ENCODE data around the gene BCAP31.
"Not testable (repeated sequence)": the region's sequence is repeated elsewhere in the genome, so short reads cannot be mapped to it uniquely, and the experiment has no call there.

Gene BCAP31

GRCh38 chrX:153719238-153719637 is 4.9 kb downstream of the BCAP31 start:
- DNase-seq (ENCODE audit: insufficient read length) (no peak), FAIRE-seq (no peak)
- no peak for TF ChIP-seq POLR2A (IDR thresholded peaks at IDR 0.05; ENCODE audit: low read depth, low read length)
- no peak for TF ChIP-seq TAF1 (IDR thresholded peaks at IDR 0.05; ENCODE audit: borderline replicate concordance, low read depth, low read length)
- no peak for TF ChIP-seq POLR2AphosphoS5 (IDR thresholded peaks at IDR 0.05; ENCODE audit: low read depth, low read length)

GRCh38 chrX:153717445-153717844 is 6.7 kb downstream of the BCAP31 start:
- TF ChIP-seq POLR2AphosphoS5 (IDR thresholded peaks at IDR 0.05; ENCODE audit: low read depth, low read length) (no peak), POLR2A (IDR thresholded peaks at IDR 0.05; ENCODE audit: low read depth, low read length) (no peak), TAF1 (IDR thresholded peaks at IDR 0.05; ENCODE audit: borderline replicate concordance, low read depth, low read length) (no peak)
- no peak for DNase-seq (ENCODE audit: insufficient read length)
- FAIRE-seq = no peak

GRCh38 chrX:153714256-153714655 is 9.9 kb downstream of the BCAP31 start:
- no peak for TF ChIP-seq POLR2A (IDR thresholded peaks at IDR 0.05; ENCODE audit: low read depth, low read length)
- no peak for TF ChIP-seq POLR2AphosphoS5 (IDR thresholded peaks at IDR 0.05; ENCODE audit: low read depth, low read length)
- TF ChIP-seq TAF1 (IDR thresholded peaks at IDR 0.05; ENCODE audit: borderline replicate concordance, low read depth, low read length) = no peak
- DNase-seq (ENCODE audit: insufficient read length) = no peak
- FAIRE-seq = no peak

GRCh38 chrX:153709726-153710674 is 14.2 kb downstream of the BCAP31 start:
- DNase-seq (ENCODE audit: insufficient read length) (no peak), FAIRE-seq (no peak)
- no peak for TF ChIP-seq TAF1 (IDR thresholded peaks at IDR 0.05; ENCODE audit: borderline replicate concordance, low read depth, low read length)
- TF ChIP-seq POLR2A (IDR thresholded peaks at IDR 0.05; ENCODE audit: low read depth, low read length) = no peak
- TF ChIP-seq POLR2AphosphoS5 (IDR thresholded peaks at IDR 0.05; ENCODE audit: low read depth, low read length) = no peak

GRCh38 chrX:153708415-153708814 is 15.8 kb downstream of the BCAP31 start:
- no peak for TF ChIP-seq POLR2A (IDR thresholded peaks at IDR 0.05; ENCODE audit: low read depth, low read length)
- no peak for TF ChIP-seq POLR2AphosphoS5 (IDR thresholded peaks at IDR 0.05; ENCODE audit: low read depth, low read length)
- TF ChIP-seq TAF1 (IDR thresholded peaks at IDR 0.05; ENCODE audit: borderline replicate concordance, low read depth, low read length) = no peak
- FAIRE-seq (peak; percentile 76), DNase-seq (ENCODE audit: insufficient read length) (no peak)

GRCh38 chrX:153707406-153707805 is 16.8 kb downstream of the BCAP31 start:
- FAIRE-seq (no peak), DNase-seq (ENCODE audit: insufficient read length) (no peak)
- no peak for TF ChIP-seq POLR2A (IDR thresholded peaks at IDR 0.05; ENCODE audit: low read depth, low read length)
- TF ChIP-seq POLR2AphosphoS5 (IDR thresholded peaks at IDR 0.05; ENCODE audit: low read depth, low read length) = no peak
- no peak for TF ChIP-seq TAF1 (IDR thresholded peaks at IDR 0.05; ENCODE audit: borderline replicate concordance, low read depth, low read length)

- TF ChIP-seq POLR2A (IDR thresholded peaks at IDR 0.05; ENCODE audit: low read depth, low read length) = no peak
- no peak for TF ChIP-seq TAF1 (IDR thresholded peaks at IDR 0.05; ENCODE audit: borderline replicate concordance, low read depth, low read length)
- TF ChIP-seq POLR2AphosphoS5 (IDR thresholded peaks at IDR 0.05; ENCODE audit: low read depth, low read length) = no peak
- FAIRE-seq = no peak
- no peak for DNase-seq (ENCODE audit: insufficient read length)
Measured at GRCh38 chrX:153706799-153707198, 17.4 kb downstream of the BCAP31 start.

GRCh38 chrX:153705403-153706060 is 18.7 kb downstream of the BCAP31 start:
- FAIRE-seq; DNase-seq (ENCODE audit: insufficient read length): not testable (repeated sequence)

GRCh38 chrX:153704631-153705402 is 19.4 kb downstream of the BCAP31 start:
- not testable (repeated sequence) for FAIRE-seq

GRCh38 chrX:153704021-153704526 is 20.1 kb downstream of the BCAP31 start:
- no peak for TF ChIP-seq TAF1 (IDR thresholded peaks at IDR 0.05; ENCODE audit: borderline replicate concordance, low read depth, low read length)
- no peak for TF ChIP-seq POLR2AphosphoS5 (IDR thresholded peaks at IDR 0.05; ENCODE audit: low read depth, low read length)
- no peak for TF ChIP-seq POLR2A (IDR thresholded peaks at IDR 0.05; ENCODE audit: low read depth, low read length)
- FAIRE-seq = no peak
- DNase-seq (ENCODE audit: insufficient read length) = no peak

More at GRCh38 chrX:153704631-153705402, 19.4 kb downstream of the BCAP31 start:
- DNase-seq (ENCODE audit: insufficient read length) = not testable (repeated sequence)

GRCh38 chrX:153703036-153703370 is 21.2 kb downstream of the BCAP31 start:
- DNase-seq (ENCODE audit: insufficient read length) (no peak), FAIRE-seq (no peak)
- TF ChIP-seq POLR2A (IDR thresholded peaks at IDR 0.05; ENCODE audit: low read depth, low read length) (no peak), TAF1 (IDR thresholded peaks at IDR 0.05; ENCODE audit: borderline replicate concordance, low read depth, low read length) (no peak), POLR2AphosphoS5 (IDR thresholded peaks at IDR 0.05; ENCODE audit: low read depth, low read length) (no peak)
